ENCODE data around the gene FIGN. TPM values are rescaled to one million over a fixed set of nuclear protein-coding genes. Genes with fewer than 3 reads are reported as not detected.
A peak's percentile ranks its signal among the peaks of the same experiment; 100 is the strongest.

FIGN gene
- total RNA-seq, 1 experiment from 2014 or later = 14.6 TPM

DNA sequence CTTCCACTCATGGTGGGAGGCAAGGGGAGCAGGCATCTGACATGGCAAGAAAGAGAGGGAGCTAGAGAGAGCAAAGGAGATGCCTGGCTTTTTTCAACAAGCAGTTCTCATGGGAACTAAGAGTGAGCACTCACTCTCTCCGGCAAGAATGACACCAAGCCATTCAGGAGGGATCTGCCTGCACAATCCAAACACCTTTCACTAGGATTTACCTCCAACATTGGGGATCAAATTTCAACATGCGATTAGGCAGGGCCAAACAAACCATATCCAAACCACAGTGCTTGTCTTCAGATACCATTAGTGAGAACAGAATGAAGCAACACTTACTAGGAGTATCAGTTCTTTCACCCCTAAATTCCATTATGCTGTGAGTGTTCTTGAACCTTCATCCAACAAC is 77.3 kb downstream of the FIGN start:
- no peak overlapping the region for H4K8ac ChIP-seq (replicated peaks; ENCODE audit: insufficient read length, low read depth, low read length)
- H3K9me3 Mint-ChIP-seq = no peaks in the 10 kb centered on the region
- peak overlapping the region; percentile 14 to 73 (median 72); a peak in 3 of 7 replicates for H3K27ac Mint-ChIP-seq
- H2BK120ac ChIP-seq (ENCODE audit: low read depth, low read length, poor library complexity, severe bottlenecking) = no peak overlapping the region
- DNase-seq = peak; percentile 27
- H3K14ac ChIP-seq (ENCODE audit: insufficient read depth, low read length) = no peak overlapping the region
- H2AFZ ChIP-seq (ENCODE audit: low read length) = no peak overlapping the region
- H4K5ac ChIP-seq (ENCODE audit: insufficient read length, low read depth, low read length) = no peak overlapping the region
- no peak overlapping the region for H3K4me2 ChIP-seq (ENCODE audit: insufficient read depth, insufficient read length, low read length)
- H3K56ac ChIP-seq (ENCODE audit: insufficient read length, low read depth, low read length) = no peak overlapping the region
- no peaks in the 10 kb centered on the region for H3K27me3 ChIP-seq (ENCODE audit: insufficient read depth, low read length)
- H4K20me1 ChIP-seq (ENCODE audit: control insufficient read depth, insufficient read depth, insufficient read length) = no peaks in the 10 kb centered on the region
- H2BK5ac ChIP-seq (ENCODE audit: insufficient read length, low read length) = no peak overlapping the region
- no peaks in the 10 kb centered on the region for H3K23me2 ChIP-seq (ENCODE audit: insufficient read length, low read depth, low read length, poor library complexity, severe bottlenecking)
- no peak overlapping the region for H3K9ac ChIP-seq (ENCODE audit: extremely low read depth, insufficient read length, low read length)
- no peak overlapping the region for H2BK15ac ChIP-seq (ENCODE audit: low read depth, low read length)
- H3T11ph ChIP-seq (ENCODE audit: low read length) = no peak overlapping the region
- H2BK12ac ChIP-seq (ENCODE audit: insufficient read length, low read depth, low read length) = no peak overlapping the region
- no CpG with 5 or more reads among the region's 2 CpGs for WGBS (ENCODE audit: extremely low coverage, insufficient read length, low lambda C conversion rate)
- peaks cover 6 to 10% (median 7%) of the 10 kb centered on the region in 3 experiments; a peak in 4 of 7 replicates for H3K36me3 Mint-ChIP-seq (ENCODE audit: insufficient read depth in 1 of 3, low read depth in 3 of 3)
- no peak overlapping the region for H3K18ac ChIP-seq (ENCODE audit: insufficient read length, low read depth, low read length)
- TF ChIP-seq, protein P1, sequence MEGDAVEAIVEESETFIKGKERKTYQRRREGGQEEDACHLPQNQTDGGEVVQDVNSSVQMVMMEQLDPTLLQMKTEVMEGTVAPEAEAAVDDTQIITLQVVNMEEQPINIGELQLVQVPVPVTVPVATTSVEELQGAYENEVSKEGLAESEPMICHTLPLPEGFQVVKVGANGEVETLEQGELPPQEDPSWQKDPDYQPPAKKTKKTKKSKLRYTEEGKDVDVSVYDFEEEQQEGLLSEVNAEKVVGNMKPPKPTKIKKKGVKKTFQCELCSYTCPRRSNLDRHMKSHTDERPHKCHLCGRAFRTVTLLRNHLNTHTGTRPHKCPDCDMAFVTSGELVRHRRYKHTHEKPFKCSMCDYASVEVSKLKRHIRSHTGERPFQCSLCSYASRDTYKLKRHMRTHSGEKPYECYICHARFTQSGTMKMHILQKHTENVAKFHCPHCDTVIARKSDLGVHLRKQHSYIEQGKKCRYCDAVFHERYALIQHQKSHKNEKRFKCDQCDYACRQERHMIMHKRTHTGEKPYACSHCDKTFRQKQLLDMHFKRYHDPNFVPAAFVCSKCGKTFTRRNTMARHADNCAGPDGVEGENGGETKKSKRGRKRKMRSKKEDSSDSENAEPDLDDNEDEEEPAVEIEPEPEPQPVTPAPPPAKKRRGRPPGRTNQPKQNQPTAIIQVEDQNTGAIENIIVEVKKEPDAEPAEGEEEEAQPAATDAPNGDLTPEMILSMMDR (conservative IDR thresholded peaks at IDR 0.05) = no peak
- H3K4me1 Mint-ChIP-seq = peaks cover 37 to 42% of the 10 kb centered on the region in 2 experiments
- no peak overlapping the region for H4K91ac ChIP-seq (ENCODE audit: insufficient read length, low read depth, low read length)
- H3K23ac ChIP-seq (ENCODE audit: insufficient read length, low read depth, low read length) = no peak overlapping the region
- peaks cover 6% of the 10 kb centered on the region; the same call in 1 of the 2 replicates for H3K4me1 ChIP-seq (ENCODE audit: insufficient read depth, low read length)
- H3K4ac ChIP-seq (ENCODE audit: low read depth, low read length) = no peak overlapping the region
- no peak overlapping the region for H2BK20ac ChIP-seq (ENCODE audit: low read depth, low read length, poor library complexity, severe bottlenecking)
- H3K27ac ChIP-seq (ENCODE audit: insufficient read length, low read depth, low read length) = no peak overlapping the region
- H3K4me3 Mint-ChIP-seq = no peak overlapping the region
- H3K79me2 ChIP-seq (ENCODE audit: insufficient read depth, low read length) = no peaks in the 10 kb centered on the region
- no peaks in the 10 kb centered on the region for H3K9me3 ChIP-seq (ENCODE audit: control insufficient read depth, low read depth, low read length)
- H3K27me3 Mint-ChIP-seq (ENCODE audit: low read depth) = no peaks in the 10 kb centered on the region
- no peaks in the 10 kb centered on the region for H3K79me1 ChIP-seq (ENCODE audit: insufficient read depth, low read depth, low read length, poor library complexity, severe bottlenecking)
- H2AK5ac ChIP-seq (ENCODE audit: insufficient read length, low read length) = no peak overlapping the region

Measured in H9 (cell line).